NCI-H524 (cell line): ENCODE data around the gene CERS6.
A peak's percentile ranks its signal among the peaks of the same experiment; 100 is the strongest.

Source experiments
- DNase-seq, 2 experiments: peaks; one replicate each; lab custom pipeline; 2025; lab: John Stamatoyannopoulos, UW

The CERS6 gene

DNA sequence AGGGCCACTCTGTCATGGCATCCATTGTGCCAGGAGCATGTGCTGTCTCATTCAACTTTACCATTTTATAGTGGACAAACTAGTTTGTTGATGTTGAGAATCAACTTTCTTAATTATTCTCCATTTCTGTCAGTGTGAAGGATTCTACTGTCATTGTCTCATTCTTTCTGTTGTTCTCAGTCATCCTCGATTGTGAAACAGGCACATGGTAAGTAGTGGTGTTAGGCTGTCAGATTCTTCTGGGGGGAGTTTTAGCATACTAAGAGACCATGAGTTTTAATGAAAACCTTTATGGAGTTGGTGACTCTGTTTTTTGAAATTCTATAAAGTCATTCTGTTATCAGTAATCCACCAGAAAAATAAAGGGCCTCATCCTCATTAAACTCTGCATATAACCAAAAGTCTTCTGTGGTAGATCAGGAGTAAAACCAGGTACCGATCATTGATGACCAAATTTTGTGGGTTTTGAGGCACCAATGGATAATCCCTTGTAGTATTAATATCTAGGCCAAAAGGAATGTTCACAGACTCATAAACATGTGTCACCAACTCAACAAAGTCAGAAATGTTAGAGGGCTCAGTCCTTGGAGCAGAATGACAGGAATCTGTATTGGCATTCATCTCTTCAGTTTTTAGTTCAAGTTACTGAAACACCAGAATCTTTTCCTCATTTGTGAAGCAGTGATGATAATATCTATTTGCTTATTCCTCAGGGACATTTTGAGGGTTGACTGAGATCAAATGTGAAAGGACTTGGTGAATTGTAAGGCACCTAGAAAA, 73.2 kb downstream of the CERS6 start:
- DNase-seq, result no peak

DNA sequence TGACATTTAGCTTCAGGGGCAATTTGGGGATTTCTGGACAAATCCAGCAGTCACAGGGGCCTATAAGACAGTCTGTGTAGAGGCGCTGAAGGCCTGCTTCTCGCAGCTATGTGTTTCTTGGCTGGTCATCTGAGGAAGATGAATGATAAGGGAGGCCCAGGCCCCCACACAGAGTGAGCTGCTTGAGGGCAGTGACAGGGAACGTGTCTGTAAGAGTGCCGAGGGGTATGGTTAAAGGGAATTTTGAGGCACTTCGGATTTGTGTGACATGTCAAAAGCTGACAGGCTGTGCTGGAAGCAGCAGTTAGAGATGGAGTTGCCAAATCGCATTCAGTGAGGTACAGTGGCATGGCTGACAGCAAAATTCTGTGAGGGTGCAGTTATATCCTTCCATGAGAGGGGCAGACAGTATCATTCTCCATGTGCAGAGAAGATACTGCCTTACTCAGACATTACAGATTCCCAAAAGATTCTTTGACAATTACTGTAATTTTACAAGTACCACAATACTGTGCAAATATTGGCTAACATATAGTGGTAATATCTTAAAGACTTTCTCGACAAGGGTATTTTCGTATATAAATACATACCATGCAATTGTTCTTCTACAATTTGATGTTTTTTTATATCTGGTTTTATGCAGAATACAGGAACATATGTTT, 74.0 kb downstream of the CERS6 start:
- no peak for DNase-seq

- no peak for DNase-seq
Observed at GRCh38 chr2:168530982-168531622, 75.0 kb downstream of the CERS6 start.

- peak; percentile 92 to 97 for DNase-seq
Observed at GRCh38 chr2:168534926-168535325, 78.9 kb downstream of the CERS6 start.

DNA sequence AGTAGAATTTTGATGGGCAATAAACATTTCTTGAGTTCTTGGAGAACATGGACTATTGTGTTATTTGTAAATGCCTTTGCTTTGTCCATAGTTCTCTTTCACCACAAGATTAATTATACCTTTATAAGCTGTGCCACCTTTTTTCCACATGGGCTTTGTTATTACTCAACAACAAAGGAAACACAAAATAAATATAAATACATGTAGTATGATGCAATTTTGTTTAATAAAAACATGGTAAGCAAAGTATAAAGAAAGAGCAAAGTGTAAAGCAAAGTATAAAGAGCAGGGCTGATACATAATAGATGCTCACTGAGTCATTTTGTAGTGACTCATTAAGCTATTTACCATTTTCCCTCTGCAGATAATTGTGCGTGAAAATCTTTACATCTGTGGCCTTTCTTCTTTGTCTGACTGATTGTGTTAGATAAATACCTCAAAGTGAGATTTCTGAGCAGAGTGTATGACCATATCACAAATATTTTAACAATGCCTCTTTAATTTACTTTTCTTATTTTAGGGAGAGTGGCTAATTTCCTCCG, 80.9 kb downstream of the CERS6 start:
- no peak for DNase-seq

GRCh38 chr2:168538133-168538532, 82.1 kb downstream of the CERS6 start:
- no peak for DNase-seq

DNA sequence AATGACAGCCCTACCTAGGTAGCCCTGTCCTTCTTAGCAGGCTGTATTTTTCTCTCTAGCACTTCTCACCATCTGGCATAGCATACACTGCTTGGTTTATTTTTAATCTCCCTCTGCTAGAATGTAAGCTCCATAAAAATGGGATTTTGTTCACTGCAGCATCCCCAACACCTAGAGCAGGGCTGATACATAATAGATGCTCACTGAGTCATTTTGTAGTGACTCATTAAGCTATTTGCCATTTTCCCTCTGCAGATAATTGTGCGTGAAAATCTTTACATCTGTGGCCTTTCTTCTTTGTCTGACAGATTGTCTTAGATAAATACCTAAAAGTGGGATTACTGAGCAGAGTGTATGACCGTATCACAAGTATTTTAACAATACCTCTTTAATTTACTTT, 82.5 kb downstream of the CERS6 start:
- peak; percentile 59 to 83 for DNase-seq

DNA sequence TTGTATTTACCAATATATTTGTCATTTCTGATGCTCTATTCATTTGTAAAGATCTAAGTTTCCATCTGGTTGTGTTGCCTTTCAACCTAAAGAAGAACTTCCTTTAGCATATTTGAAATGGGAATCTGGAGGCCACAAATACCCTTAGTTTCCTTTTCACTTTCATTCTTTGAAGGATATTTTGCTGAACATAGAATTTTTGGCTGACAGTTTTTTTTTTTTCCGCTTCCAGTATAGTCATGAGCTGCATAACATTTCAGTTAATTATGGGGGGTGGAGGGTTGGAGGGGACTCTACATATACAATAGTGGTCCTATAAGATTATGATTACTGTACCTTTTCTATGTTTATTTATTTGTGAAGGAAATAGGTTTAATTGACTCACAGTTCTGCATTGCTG, 83.9 kb downstream of the CERS6 start:
- no peak for DNase-seq

- no peak for DNase-seq
Observed at GRCh38 chr2:168541858-168542257, 85.8 kb downstream of the CERS6 start.

DNA sequence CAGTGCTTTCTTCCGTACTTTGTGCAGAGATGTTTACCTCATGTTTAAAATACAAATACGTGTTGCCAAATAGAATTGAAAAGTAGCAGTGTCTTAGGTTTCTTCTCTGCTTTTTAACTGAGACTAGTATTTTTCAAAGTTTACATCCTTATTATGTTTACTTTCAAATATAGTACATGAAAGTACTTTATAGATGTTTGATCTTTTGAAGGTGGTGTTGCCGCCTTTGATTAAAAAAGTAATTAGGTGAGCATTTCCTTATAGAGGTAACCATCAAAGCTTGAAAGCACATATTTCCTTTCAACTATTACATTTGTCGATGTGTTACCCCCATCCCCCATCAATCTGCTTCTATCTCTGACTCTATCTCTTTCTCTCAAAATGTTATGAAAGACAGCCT, 87.0 kb downstream of the CERS6 start:
- DNase-seq, result no peak

GRCh38 chr2:168543935-168544334, 87.9 kb downstream of the CERS6 start:
- no peak for DNase-seq

DNA sequence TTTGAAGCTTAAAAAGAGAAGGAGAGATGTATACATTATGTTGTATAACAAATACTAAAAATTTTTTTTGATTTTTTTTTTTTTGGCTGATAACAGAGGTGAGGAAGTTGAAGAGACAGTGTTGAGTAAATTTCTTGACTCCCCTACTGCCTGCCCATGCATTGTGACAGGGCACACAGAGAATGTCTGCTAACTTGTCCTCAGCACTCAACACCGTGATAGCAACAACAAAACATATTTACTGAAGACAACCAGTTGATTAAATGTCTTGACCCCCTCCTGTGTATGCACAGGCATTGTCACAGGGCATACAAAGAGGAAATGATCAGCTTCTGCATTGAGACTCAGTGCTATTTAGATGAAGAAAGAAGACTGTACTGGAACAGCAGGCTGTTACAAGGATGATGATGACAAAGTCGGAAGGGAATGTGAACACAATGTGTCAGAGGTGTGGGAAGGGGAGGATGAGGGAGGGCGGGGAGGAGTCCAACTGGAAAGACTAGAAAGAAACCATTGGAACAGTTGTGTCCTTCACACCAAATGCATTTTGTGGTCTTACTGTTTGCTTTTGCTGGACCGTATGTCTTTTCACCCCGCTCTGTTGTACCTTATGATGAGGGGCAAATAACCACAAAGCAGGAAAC, 89.5 kb downstream of the CERS6 start:
- DNase-seq, result peak in 1 of 2 experiments; percentile 9

GRCh38 chr2:168550670-168551069, 94.6 kb downstream of the CERS6 start:
- peak in 1 of 2 experiments; percentile 3 for DNase-seq

DNA sequence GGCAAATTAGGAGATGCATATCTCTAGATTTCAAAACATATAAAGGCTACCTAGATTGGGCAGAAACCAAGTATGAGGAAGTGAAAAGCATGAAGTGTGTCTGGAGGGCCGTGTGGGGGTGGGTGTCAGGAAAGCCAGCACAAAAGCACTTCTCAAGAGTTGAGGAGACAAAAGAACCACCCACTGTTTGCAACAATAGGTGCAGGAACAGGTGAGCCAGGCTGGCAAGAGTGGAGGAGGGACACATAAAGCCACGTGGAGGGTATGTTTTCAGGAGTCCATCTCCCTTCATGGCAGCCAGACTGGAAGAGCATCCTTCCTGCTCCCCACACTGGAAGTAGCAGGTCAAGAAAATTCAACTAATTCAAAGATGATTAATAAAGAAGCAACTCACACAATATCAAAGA, 96.4 kb downstream of the CERS6 start:
- no peak for DNase-seq

DNA sequence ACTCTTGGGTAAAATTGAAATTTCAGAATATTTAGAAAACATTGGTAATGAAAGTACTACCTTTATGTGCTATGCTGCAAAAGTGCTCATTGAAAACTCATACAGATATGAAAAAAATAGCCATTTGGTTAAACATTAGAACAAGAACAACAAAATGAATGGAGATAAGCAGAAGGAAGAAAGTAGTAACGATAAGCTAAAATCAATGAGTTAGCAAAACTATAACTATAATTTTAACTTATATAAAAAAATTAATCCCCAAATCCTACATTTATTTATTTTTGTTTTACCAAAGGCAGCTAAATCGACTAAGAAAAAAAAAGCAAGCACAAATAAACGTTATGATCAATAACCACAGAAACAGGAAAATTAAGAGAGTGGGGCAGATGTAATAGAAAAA, 99.2 kb downstream of the CERS6 start:
- no peak for DNase-seq

DNA sequence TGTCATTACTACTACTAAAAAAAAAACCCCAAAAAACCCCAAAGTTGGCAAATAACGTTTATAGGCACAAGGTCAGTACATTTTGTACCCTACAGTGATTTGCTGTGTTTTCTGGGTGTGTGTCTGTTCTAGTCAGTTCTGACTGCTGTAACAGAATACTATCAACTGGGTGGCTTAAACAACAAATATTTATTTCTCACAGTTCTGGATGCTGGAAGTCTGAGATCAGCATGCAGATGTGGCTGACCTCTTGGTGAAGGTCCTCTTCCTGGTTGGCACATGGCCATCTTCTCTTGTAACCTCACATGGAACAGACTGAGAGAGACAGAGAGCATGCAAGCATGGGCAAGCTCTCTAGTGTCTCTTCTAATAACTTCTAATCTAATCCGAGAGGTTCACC, 103.1 kb downstream of the CERS6 start:
- DNase-seq, result no peak

DNA sequence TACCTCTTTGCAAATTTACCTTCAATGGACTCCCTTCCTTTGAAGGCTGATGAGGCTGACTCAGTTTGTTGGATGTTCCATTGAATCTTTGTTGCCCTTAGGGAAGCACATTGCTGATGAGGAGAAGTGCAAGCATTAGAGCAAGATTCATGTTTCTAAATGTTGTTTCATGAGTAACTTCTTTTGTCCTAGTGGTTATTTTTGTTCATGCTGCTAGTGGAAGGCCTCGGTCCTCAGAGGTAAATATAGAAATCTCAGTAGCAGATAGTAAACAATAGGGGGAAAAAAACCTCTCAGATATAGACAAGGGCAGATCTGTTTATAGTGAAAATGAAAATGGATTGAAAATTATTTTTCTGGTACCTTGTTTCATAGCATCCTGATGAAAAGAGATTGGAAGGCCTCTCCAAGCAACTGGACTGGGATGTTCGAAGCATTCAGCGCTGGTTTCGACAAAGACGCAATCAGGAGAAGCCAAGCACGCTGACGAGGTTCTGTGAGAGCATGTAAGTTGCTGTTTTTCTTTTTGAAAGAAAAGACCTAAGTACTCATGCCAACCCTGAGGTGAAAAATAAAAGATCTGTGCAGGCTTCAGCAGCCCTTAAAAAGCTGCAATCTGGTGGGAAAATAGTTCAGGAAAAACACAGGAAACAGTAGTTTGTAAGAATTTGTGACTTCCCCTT, 104.9 kb downstream of the CERS6 start:
- DNase-seq, result no peak

- no peak for DNase-seq
Observed at GRCh38 chr2:168561991-168562390, 105.9 kb downstream of the CERS6 start.

- DNase-seq, result no peak
Observed at GRCh38 chr2:168562971-168563370, 106.9 kb downstream of the CERS6 start.

- no peak for DNase-seq
Observed at GRCh38 chr2:168564641-168565040, 108.6 kb downstream of the CERS6 start.

- DNase-seq, result no peak
Observed at GRCh38 chr2:168565112-168565511, 109.0 kb downstream of the CERS6 start.

DNA sequence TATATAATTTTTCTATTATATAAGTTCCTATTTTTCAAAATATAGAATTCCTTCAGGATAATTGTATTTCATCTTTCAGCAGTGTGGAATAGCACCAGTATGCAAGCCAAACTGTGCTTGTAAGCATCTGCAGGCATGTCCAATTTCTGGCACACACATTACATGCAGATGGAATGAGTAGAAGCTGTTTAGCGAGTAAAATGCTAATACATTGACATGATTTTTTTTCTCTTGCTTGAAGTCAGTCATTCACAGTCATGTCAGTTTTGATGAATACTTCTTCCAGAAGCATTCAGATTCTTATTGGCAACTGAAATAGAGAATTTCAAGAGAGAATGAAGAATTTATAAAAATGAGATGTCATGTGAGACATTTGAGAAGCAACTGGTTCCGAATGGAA, 109.4 kb downstream of the CERS6 start:
- DNase-seq, result no peak
